A673 (cell line): Measurements from ENCODE around the gene NME2. TPM values are rescaled to one million over a fixed set of nuclear protein-coding genes. Genes with fewer than 3 reads are reported as not detected.

Experiments used
- BruUV-seq: library from RNA; stranded (reverse); fragments of 400-500 nt; replicated peaks from 2 replicates; lab custom pipeline; 2021; lab: Mats Ljungman, UMichigan
- CTCF ChIA-PET: fragments of 300-600 bp; sonication (Branson Sonifier 250); formaldehyde crosslinking; loops from one replicate; lab custom pipeline; 2022; ENCODE audit warnings: antibody characterized with exemption; lab: Charles Lee
- POLR2A ChIA-PET: fragments of 300-600 bp; sonication (Branson Sonifier 250); formaldehyde crosslinking; loops from one replicate; lab custom pipeline; 2022; ENCODE audit warnings: antibody characterized with exemption; ENCODE audit not compliant: low non-redundant PET; lab: Charles Lee
- DNase-seq: peaks from one replicate; pipeline ENCODE4 v3.0.0-alpha.2; 2015; ENCODE audit warnings: low spot score
- H3K27ac ChIP-seq: fragments of 200-600 bp; sonication (generic); 2 replicates; pipeline ENCODE4 v1.5.1; 2016; ENCODE audit warnings: mixed run types, low read depth, mild to moderate bottlenecking, mixed read lengths, antibody characterized with exemption, low read length; ENCODE audit not compliant: poor library complexity, severe bottlenecking
- H3K27me3 ChIP-seq: fragments of 200-600 bp; sonication (generic); replicated peaks from 2 replicates; pipeline ENCODE4 v1.6.1; 2017; ENCODE audit warnings: mixed run types, low read depth, mild to moderate bottlenecking, mixed read lengths, antibody characterized with exemption, low read length; ENCODE audit not compliant: insufficient read depth, poor library complexity
- H3K36me3 ChIP-seq: fragments of 200-600 bp; sonication (generic); 2 replicates; pipeline ENCODE4 v1.6.1; 2016; ENCODE audit warnings: mixed run types, mild to moderate bottlenecking, mixed read lengths, antibody characterized with exemption, low read length; ENCODE audit not compliant: insufficient read depth, poor library complexity, severe bottlenecking
- H3K4me1 ChIP-seq: fragments of 200-600 bp; sonication (generic); 2 replicates; pipeline ENCODE4 v1.6.1; 2017; ENCODE audit warnings: mixed run types, mild to moderate bottlenecking, mixed read lengths, antibody characterized with exemption, low read length; ENCODE audit not compliant: insufficient read depth, poor library complexity, severe bottlenecking
- H3K4me3 ChIP-seq: fragments of 200-600 bp; sonication (generic); 2 replicates; pipeline ENCODE4 v1.5.1; 2016; ENCODE audit warnings: low read depth, mixed run types, mild to moderate bottlenecking, mixed read lengths, low read length; ENCODE audit not compliant: poor library complexity, severe bottlenecking
- H3K9me3 ChIP-seq: fragments of 200-600 bp; sonication (generic); 2 replicates; pipeline ENCODE4 v1.6.1; 2016; ENCODE audit warnings: mixed run types, low read depth, mild to moderate bottlenecking, mixed read lengths, antibody characterized with exemption, low read length; ENCODE audit not compliant: poor library complexity, severe bottlenecking
- EZH2 ChIP-seq: fragments of 200-600 bp; sonication (generic); IDR thresholded peaks from 2 replicates; pipeline ENCODE4 v1.6.1; 2017; ENCODE audit warnings: borderline replicate concordance, low read depth, mild to moderate bottlenecking, mixed read lengths, antibody characterized with exemption, low read length; ENCODE audit not compliant: poor library complexity, severe bottlenecking
- intact Hi-C: fragments of 100-400 bp; cut with micrococcal nuclease; formaldehyde crosslinking; loops from one replicate; pipeline ENCODE4 v1.10.0; 2022; ENCODE audit not compliant: unreplicated experiment
- total RNA-seq: library from RNA; stranded (reverse); gene quantifications from 2 replicates; pipeline ENCODE4 v1.2.3, GENCODE V29; 2021
- TF ChIP-seq, protein P1 (sequence below): fragments of 300-800, 200-600 bp; sonication (generic); conservative IDR thresholded peaks from 2 replicates; pipeline ENCODE4 v1.5.1; 2017; ENCODE audit warnings: low read depth, mild to moderate bottlenecking, antibody characterized with exemption, low read length, moderate library complexity, mixed read lengths

The NME2 gene
- total RNA-seq, 1 experiment from 2014 or later = 776 TPM

DNA sequence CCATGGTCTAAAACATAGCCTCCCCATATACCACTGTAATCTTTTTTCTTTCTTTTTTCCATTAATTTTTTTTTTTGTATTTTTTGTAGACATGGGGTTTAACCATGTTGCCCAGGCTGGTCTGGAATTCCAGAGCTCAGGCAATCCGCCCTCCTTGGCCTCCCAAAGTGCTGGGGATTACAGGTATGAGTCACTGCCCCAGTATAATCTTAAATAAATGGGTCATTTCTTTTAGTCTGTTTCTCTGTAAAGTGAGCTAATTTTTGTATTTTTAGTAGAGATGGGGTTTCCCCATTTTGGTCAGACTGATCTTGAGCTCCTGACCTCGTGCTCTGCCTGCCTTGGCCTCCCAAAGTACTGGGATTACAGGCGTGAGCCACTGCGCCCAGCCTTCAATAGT, 18.6 kb upstream of the NME2 start:
- CTCF ChIA-PET = no interaction called here

DNA sequence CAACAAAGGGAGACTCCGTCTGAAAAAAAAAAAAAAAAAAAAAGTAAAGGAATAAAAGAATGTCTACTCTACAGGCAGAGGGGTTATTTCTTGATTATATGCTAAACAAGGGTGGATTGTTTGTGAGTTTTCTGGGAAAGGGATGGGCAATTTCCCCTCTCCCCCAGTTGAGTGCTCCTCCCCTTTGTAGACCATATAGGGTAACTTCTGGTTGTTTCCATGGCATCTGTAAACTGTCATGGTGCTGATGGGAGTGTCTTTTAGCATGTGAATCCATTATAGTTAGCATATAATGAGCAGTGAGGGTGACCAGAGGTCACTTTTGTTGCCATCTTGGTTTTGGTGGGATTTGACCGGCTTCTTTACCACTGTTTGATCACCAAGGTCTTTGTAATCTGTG, 17.0 kb upstream of the NME2 start:
- ChIA-PET POLR2A (no interaction called here), CTCF (interaction anchor here (0.7 kb wide), 1 partner anchor 18 kb away, joined by 9 read pairs; no protein-coding TSS in a partner anchor)
- no peak overlapping the region for H3K4me3 ChIP-seq
- peaks cover 8% of the 10 kb centered on the region for H3K4me1 ChIP-seq
- H3K27me3 ChIP-seq = no peaks in the 10 kb centered on the region
- intact Hi-C loops = no loop called here
- no peaks in the 10 kb centered on the region for H3K36me3 ChIP-seq
- DNase-seq = no peak
- no TSS peak for BruUV-seq
- H3K27ac ChIP-seq = no peak overlapping the region
- no peaks in the 10 kb centered on the region for H3K9me3 ChIP-seq
- no peak for TF ChIP-seq EZH2
- TF ChIP-seq, protein P1, sequence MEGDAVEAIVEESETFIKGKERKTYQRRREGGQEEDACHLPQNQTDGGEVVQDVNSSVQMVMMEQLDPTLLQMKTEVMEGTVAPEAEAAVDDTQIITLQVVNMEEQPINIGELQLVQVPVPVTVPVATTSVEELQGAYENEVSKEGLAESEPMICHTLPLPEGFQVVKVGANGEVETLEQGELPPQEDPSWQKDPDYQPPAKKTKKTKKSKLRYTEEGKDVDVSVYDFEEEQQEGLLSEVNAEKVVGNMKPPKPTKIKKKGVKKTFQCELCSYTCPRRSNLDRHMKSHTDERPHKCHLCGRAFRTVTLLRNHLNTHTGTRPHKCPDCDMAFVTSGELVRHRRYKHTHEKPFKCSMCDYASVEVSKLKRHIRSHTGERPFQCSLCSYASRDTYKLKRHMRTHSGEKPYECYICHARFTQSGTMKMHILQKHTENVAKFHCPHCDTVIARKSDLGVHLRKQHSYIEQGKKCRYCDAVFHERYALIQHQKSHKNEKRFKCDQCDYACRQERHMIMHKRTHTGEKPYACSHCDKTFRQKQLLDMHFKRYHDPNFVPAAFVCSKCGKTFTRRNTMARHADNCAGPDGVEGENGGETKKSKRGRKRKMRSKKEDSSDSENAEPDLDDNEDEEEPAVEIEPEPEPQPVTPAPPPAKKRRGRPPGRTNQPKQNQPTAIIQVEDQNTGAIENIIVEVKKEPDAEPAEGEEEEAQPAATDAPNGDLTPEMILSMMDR = no peak

More for the DNA sequence above, 18.6 kb upstream of the NME2 start:
- POLR2A ChIA-PET = no interaction called here
- TF ChIP-seq, protein P1 = no peak
- TF ChIP-seq EZH2 = no peak
- intact Hi-C loops = no loop called here
- H3K36me3 ChIP-seq = no peaks in the 10 kb centered on the region
- H3K9me3 ChIP-seq = no peaks in the 10 kb centered on the region
- H3K27ac ChIP-seq = no peak overlapping the region
- H3K4me3 ChIP-seq = no peak overlapping the region
- H3K27me3 ChIP-seq = no peaks in the 10 kb centered on the region
- no peak for DNase-seq
- H3K4me1 ChIP-seq = peaks cover 4% of the 10 kb centered on the region
- BruUV-seq = no TSS peak

DNA sequence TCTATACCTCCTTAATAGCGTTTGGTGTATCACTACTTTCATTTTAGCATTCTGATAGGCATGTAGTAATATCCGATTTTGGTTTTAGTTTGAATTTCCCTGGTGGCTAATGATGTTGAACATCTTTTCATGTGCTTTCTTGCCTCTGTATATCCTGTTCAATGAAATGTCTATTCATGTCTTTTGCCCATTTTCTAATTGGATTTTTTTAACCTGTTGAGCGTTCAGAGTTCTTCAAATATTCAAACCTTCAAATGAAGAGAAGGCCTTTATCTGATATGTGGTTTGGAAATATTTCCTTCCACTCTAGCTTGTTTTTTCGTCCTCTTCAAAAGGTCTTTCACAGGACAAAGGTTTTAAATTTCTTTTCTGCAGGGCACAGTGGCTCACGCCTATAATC, 15.3 kb upstream of the NME2 start:
- Histone ChIP-seq H3K27me3 (no peaks in the 10 kb centered on the region), H3K9me3 (no peaks in the 10 kb centered on the region), H3K36me3 (peaks cover 2% of the 10 kb centered on the region), H3K4me3 (no peak overlapping the region), H3K4me1 (peaks cover 16% of the 10 kb centered on the region), H3K27ac (no peak overlapping the region)
- intact Hi-C loops = loop anchor here (5.0 to 10.0 kb wide), 5 partner anchors 94 to 436 kb away; partner anchors contain the start of genes LUC7L3 and TOB1
- ChIA-PET POLR2A (no interaction called here), CTCF (no interaction called here)
- TF ChIP-seq, protein P1 = no peak
- no peak for TF ChIP-seq EZH2
- no peak for DNase-seq
- BruUV-seq = no TSS peak
